HG02571 (cell line): ENCODE measurements around the gene SALL1.

Experiments
- ATAC-seq: cut with Tn5 transposase; IDR thresholded peaks from one replicate; pipeline ENCODE4 v1.9.1; 2021; ENCODE audit warnings: mild to moderate bottlenecking, moderate library complexity; ENCODE audit not compliant: unreplicated experiment

Gene SALL1

DNA sequence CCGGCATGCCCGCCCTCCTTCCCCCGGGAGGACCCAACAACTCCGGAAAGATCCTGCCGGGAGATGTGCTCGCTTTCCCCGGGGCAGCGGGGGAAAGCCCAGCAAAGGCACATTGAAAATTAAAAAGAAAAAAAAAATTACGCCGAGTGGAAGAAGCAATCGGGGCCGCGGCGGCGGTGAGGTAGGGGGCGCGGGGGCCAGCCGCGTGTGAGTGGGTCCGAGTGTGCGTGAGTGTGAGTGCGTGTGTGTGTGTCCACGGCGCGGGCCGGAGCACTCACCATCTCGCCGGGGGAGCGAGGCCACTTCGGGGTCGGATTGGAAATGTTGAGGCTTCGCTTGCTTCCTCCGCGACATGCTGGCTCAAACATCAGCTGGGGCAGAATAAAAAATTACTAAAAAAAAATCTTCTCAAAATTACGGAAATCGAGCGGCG, at the start of gene SALL1:
Gene SALL1, minus strand, starts transcription at position 383 of the 433 bp plus-strand sequence. Its CDS starts 29 bp downstream, at position 354.
- ATAC-seq = no peak

DNA sequence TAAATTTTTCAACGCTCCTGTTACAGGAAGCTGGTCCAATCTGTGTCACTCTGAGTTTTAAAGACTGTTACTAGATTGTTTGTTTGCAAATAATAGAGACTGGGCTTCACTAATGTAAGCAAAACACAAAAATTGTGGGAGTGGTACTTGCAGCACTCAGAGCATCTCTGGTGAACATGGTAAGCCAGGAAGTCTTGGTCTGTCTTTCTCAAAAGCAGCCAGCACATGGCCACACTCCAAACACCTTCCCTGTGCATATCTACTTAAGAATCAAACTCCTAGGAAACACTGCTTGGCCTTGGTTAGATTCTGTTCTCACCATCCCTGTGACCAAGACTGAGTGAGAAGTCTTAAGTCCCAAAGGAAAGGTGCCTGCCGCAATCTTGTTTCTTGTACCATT, 49.7 kb upstream of the SALL1 start:
- ATAC-seq = no peak

GRCh38 chr16:51197953-51198748, 47.1 kb upstream of the SALL1 start:
- ATAC-seq = no peak

GRCh38 chr16:51193879-51194278, 42.8 kb upstream of the SALL1 start:
- ATAC-seq = no peak

DNA sequence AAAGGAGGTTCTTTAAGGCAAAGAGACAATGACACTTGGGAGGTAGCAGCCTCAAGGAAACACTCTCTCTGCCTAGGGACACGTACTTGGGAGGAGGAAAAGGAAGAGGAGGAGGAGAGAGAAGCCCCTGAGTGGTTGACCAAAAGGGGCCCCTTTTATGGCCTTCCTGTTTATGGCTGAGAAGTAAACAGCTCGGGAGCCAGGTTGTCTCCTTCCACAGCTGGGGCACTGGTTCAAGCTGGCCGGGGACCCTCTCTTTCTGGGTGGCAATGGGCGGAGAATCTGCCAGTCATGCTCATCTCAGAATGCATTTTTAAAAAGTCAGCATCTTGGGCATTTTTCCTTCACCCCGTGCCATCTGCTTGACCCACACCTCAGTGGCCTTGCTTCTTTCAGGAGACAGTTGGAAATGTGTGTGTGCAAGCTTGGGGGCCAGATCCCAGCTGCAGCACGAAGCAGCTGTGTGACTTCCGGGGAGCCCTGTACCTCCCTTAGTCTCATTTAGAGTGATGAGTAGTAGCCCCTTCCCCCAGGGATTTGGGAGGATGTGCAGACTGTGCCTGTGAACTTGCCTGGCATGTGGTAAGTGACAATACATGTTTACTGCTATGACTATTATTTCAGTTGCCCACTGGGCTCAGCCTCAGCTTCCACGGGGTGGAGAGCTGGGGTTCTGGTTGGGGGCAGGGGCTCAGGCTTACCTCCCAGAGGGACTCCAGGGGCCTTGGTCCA, 33.8 kb upstream of the SALL1 start:
- ATAC-seq = no peak

DNA sequence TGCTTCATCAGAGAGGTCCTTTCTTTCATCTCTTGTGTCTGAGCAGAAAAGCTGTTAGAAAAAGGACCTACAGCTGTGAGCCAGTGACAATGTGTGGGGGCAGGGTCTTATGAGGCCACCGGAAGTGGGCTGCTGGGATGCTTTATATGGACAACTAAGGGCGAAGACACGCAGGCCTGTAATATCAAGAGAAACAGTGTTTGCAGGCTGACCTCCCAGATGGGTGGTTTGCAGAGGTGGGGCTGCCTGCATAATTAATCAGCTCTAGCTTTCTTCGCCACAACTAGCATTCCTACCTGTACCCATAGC, 30.4 kb upstream of the SALL1 start:
- ATAC-seq = no peak

GRCh38 chr16:51180719-51181502, 29.8 kb upstream of the SALL1 start:
- ATAC-seq = no peak

GRCh38 chr16:51175081-51175480, 24.0 kb upstream of the SALL1 start:
- no peak for ATAC-seq

DNA sequence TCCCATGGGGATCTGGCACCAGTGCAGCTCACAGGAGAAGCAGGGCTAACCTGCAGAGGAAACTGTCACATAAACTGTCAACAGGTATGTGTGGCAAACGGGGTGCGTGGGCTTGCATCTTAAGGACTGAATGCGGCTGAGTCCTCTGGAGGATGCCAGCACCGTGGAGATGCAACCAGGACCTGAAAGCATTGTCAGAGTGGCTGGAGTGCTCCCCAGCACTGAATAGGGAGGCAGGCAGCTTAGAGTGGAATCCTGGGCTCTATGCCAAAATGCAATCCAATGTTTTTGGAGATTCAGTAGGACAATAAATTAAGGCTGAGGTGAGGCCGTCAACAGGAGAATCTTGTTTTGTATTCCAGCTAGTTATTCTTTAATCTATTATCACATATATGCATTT, 21.3 kb upstream of the SALL1 start:
- no peak for ATAC-seq

- ATAC-seq = no peak
Observed at GRCh38 chr16:51168755-51169154, 17.7 kb upstream of the SALL1 start.

DNA sequence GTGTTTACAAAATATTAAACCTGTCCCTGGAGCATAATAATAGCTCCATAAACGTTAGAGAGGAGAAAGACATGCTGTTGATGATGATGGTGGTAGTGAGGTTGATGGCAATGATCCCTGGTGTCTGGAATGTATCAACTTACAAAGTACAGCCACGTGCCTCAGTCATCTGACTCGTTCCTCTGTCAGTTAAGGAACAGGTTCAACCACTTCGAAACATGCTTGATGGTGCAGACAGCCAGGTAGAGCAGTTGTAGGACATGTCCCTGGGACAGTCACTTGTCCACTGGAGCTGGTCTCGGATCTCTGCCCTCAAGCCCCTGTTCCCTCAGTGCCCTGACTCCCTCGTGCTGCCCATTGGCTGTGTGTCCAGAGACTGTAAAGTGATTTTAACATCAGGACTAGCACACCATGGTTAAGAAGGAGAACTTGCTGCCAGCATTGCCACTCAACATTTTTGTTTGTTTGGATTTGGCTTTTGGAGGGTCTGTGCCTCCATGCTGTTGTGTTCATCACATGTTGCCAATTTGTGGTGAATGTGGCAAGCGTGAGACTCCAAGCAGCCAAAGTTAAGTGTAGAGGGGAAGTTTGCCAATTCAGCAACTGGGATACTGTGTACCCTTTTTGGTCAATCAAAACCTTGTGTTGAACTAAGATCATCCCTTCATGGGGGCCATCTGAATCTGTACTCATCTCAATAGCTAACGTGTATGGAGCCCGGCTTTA, 16.3 kb upstream of the SALL1 start:
- ATAC-seq = no peak

GRCh38 chr16:51166541-51166940, 15.5 kb upstream of the SALL1 start:
- ATAC-seq = no peak

- no peak for ATAC-seq
Observed at GRCh38 chr16:51166091-51166490, 15.0 kb upstream of the SALL1 start.

- no peak for ATAC-seq
Observed at GRCh38 chr16:51165043-51165442, 14.0 kb upstream of the SALL1 start.

GRCh38 chr16:51164574-51164973, 13.5 kb upstream of the SALL1 start:
- no peak for ATAC-seq

DNA sequence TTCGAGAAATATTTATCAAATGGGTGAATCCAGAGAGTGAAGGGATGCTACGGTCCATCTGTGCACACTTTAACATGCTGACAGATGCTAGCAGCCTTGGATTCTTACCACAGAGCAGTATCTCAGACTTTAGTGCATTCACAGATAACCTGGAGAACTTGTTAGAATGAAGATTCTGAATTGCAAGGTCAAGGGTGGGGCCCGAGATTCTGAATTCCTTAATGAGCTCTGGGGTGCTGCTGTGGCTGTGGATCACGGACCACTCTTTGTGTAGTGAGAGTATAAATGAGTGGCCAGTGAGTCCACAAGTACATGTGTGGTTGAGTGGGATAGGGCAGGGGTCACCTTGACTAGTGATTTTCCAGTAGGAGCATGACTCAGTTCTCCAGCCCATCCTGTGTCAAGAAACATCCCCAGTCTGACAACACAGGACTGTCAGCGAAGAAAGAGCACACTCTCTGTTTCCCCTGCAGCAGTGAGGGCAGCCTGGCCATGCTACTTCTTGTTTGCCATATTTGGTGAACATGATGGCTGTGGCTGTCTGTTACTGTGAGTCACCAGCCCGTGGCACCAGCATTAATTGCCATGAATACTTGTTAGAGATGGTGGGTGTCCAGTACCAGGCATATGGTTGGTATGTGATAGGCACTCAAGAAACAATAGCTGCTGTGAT, 13.0 kb upstream of the SALL1 start:
- ATAC-seq = no peak

GRCh38 chr16:51163366-51163765, 12.3 kb upstream of the SALL1 start:
- no peak for ATAC-seq

GRCh38 chr16:51161440-51162195, 10.5 kb upstream of the SALL1 start:
- no peak for ATAC-seq

DNA sequence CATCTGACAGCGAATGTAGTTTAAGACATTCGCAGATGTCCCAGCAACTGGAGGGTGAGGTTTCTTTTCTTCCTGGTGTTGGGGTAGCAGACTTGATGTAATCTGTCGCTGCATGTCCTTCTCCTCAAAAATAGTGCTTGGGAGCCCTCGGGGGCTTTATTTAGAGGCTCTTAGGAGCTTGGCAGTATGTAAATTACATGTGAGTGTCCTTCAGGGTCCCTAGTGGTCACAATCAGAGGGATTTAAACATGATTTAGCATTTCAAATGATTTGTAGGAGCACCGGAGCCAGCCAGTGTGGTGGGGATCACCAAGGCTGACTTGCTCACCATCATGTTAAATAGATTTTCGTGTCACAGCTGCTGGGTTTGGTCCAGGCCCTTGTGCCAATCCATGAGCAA, 8.8 kb upstream of the SALL1 start:
- ATAC-seq = no peak

- no peak for ATAC-seq
Observed at GRCh38 chr16:51159296-51159695, 8.2 kb upstream of the SALL1 start.
